Lung (tissue), 12 donors: Measurements from ENCODE around the gene TMEM256. TPM values are rescaled to one million over a fixed set of nuclear protein-coding genes. Genes with fewer than 3 reads are reported as not detected.

ENCODE experiments used
- ATAC-seq: fragments of 200-7000 bp; cut with Tn5 transposase; one replicate; pipeline ENCODE4 v1.9.1; 2020; ENCODE audit warnings: moderate number of reproducible peaks; ENCODE audit not compliant: insufficient read depth, low FRiP score
- DNase-seq, 3 donors: peaks; one replicate each; pipeline ENCODE4 v3.0.0-alpha.2; 2013 to 2017
- H3K27ac ChIP-seq, 2 donors: one replicate each; pipeline ENCODE4 v1.5.1; 2013; ENCODE audit warnings: mild to moderate bottlenecking in 2 of 2, moderate library complexity in 2 of 2, control low read depth in 1 of 2, inconsistent platforms in 1 of 2, low read depth in 1 of 2, low read length in 1 of 2
- H3K27me3 ChIP-seq, 3 donors: one replicate each; pipeline ENCODE4 v1.5.1; 2013; ENCODE audit warnings: low read length in 2 of 3; ENCODE audit not compliant: control insufficient read depth in 3 of 3, insufficient read depth in 3 of 3
- H3K36me3 ChIP-seq, 4 donors: one replicate each; pipeline ENCODE4 v1.5.1; 2013; ENCODE audit warnings: low read length in 4 of 4, mild to moderate bottlenecking in 1 of 4, moderate library complexity in 1 of 4; ENCODE audit not compliant: control insufficient read depth in 4 of 4, insufficient read depth in 4 of 4
- H3K4me1 ChIP-seq, 5 donors: one replicate each; pipeline ENCODE4 v1.5.1; 2013; ENCODE audit warnings: low read length in 5 of 5, mild to moderate bottlenecking in 2 of 5, moderate library complexity in 1 of 5; ENCODE audit not compliant: control insufficient read depth in 5 of 5, insufficient read depth in 5 of 5
- H3K4me3 ChIP-seq: one replicate; pipeline ENCODE4 v1.5.1; 2013; ENCODE audit warnings: mild to moderate bottlenecking, control low read depth, moderate library complexity
- H3K9ac ChIP-seq, 2 donors: one replicate each; pipeline ENCODE4 v1.5.1; 2013; ENCODE audit warnings: low read length in 2 of 2, control low read depth in 1 of 2; ENCODE audit not compliant: insufficient read depth in 1 of 2
- H3K9me3 ChIP-seq, 4 donors: one replicate each; pipeline ENCODE4 v1.5.1; 2013; ENCODE audit warnings: low read length in 3 of 4, mild to moderate bottlenecking in 1 of 4, moderate library complexity in 1 of 4; ENCODE audit not compliant: control insufficient read depth in 4 of 4, insufficient read depth in 3 of 4
- WGBS, 2 donors: extraction: QIAGEN DNeasy Blood & Tissue Kit; methylation state at CpG; one replicate each; pipeline ENCODE4 v1.1.7; 2013; 5-methylcytosine and 5-hydroxymethylcytosine counted together
- polyA plus RNA-seq, 2 donors: library from polyadenylated mRNA; stranded (reverse); fragments of 200-250 nt; gene quantifications; one replicate each; pipeline ENCODE4 v1.2.1, GENCODE V29; 2013
- total RNA-seq, 2 donors: library from RNA; depleted of rRNA in 1 of 2; stranded (reverse); fragments of >200 nt in 1 of 2; gene quantifications; one replicate each; pipeline ENCODE4 v1.2.1, GENCODE V29; 2014 to 2021
- TF ChIP-seq, protein P1 (sequence below): IDR thresholded peaks from 2 replicates; pipeline ENCODE4 v1.5.1; 2012; ENCODE audit warnings: mild to moderate bottlenecking; ENCODE audit errors: control extremely low read depth, extremely low read depth
- donor health status: control.
- donor health status: control.
- donor health status: Bipolar disorder and iron deficiency.
- donor health status: healthy.
- donor health status: DM: yes; HTN: yes; CAD: no.

TMEM256 gene
- total and polyA plus RNA-seq, 4 donors = 70.2 to 247 (median 75.1) TPM

GRCh38 chr17:7439462-7440112, 35.7 kb upstream of the TMEM256 start, which contains the start of gene FGF11:
TSS of gene FGF11 (plus strand) at chr17:7439512. CDS start at chr17:7439621, 109 bp downstream.
- Histone ChIP-seq H3K9me3 (no peaks in the 10 kb centered on the region), H3K4me3 (no peak within 1 kb of the TSS), H3K27ac (no peak within 1 kb of the TSS), H3K4me1 (peaks cover 0 to 36% (median 16%) of the 10 kb centered on the region in 5 donors), H3K27me3 (peaks cover 0 to 49% (median 38%) of the 10 kb centered on the region in 3 donors), H3K36me3 (no peaks in the 10 kb centered on the region), H3K9ac (no peak within 1 kb of the TSS)
- DNase-seq = no peak
- TF ChIP-seq, protein P1, sequence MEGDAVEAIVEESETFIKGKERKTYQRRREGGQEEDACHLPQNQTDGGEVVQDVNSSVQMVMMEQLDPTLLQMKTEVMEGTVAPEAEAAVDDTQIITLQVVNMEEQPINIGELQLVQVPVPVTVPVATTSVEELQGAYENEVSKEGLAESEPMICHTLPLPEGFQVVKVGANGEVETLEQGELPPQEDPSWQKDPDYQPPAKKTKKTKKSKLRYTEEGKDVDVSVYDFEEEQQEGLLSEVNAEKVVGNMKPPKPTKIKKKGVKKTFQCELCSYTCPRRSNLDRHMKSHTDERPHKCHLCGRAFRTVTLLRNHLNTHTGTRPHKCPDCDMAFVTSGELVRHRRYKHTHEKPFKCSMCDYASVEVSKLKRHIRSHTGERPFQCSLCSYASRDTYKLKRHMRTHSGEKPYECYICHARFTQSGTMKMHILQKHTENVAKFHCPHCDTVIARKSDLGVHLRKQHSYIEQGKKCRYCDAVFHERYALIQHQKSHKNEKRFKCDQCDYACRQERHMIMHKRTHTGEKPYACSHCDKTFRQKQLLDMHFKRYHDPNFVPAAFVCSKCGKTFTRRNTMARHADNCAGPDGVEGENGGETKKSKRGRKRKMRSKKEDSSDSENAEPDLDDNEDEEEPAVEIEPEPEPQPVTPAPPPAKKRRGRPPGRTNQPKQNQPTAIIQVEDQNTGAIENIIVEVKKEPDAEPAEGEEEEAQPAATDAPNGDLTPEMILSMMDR = no peak
- no peak for ATAC-seq
- WGBS, 2 donors = 2 to 4% methylated on average over 38 to 50 of the region's 50 CpGs

- H3K27me3 ChIP-seq = peaks cover 0 to 52% (median 37%) of the 10 kb centered on the region in 3 donors
- no peaks in the 10 kb centered on the region for H3K9me3 ChIP-seq
- H3K36me3 ChIP-seq = no peaks in the 10 kb centered on the region
- peaks cover 0 to 36% (median 16%) of the 10 kb centered on the region in 5 donors for H3K4me1 ChIP-seq
- no peak overlapping the region for H3K27ac ChIP-seq
- TF ChIP-seq, protein P1 = no peak
- H3K4me3 ChIP-seq = no peak overlapping the region
- no peak for ATAC-seq
- 41 to 56% methylated on average over 11 of the region's 11 CpGs for WGBS, 2 donors
- DNase-seq = no peak
- no peak overlapping the region for H3K9ac ChIP-seq
Observed at GRCh38 chr17:7438656-7439460, 35.0 kb upstream of the TMEM256 start.

DNA sequence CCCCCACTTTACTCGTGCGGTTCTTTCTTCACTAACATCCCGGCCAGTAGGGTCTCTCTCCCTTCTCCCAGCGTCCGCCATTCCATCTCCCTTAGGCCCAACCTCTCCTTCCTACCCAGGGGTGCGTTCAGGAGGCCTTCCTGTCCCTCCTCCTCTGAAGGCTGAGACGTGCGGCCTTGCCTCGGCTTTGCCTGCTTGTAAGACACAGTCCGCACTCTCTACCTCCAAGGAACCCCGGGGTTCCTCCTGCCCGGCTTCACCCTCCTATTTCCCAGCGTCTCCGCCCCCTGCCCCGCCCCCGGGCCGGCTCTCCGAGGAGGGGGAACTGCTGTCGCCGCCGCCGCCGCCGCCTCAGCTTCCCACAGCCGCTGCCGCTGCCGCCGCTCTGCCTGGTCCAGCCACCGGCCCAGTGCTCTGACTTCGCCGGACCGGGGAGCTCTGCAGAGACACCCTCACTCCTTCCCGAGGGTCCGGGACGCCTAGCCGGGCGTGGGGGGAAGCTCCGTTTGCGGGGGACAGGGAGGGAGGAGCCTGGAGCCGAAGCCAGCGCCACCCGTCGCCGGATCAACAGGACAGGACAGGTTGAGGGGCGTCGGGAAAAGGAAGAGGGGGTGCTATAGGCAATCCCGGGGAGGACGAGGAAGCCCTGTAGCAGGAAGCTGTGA, 34.2 kb upstream of the TMEM256 start:
- ATAC-seq = no peak
- H3K27me3 ChIP-seq = peaks cover 0 to 54% (median 37%) of the 10 kb centered on the region in 3 donors
- no peaks in the 10 kb centered on the region for H3K36me3 ChIP-seq
- peak; percentile 36 to 57 (median 53) for DNase-seq
- no peak overlapping the region for H3K27ac ChIP-seq
- no peak overlapping the region for H3K9ac ChIP-seq
- no peak overlapping the region for H3K4me3 ChIP-seq
- WGBS, 2 donors = 7 to 16% methylated on average over 47 to 48 of the region's 48 CpGs
- TF ChIP-seq, protein P1 = no peak
- no peaks in the 10 kb centered on the region for H3K9me3 ChIP-seq
- peaks cover 0 to 36% (median 16%) of the 10 kb centered on the region in 5 donors for H3K4me1 ChIP-seq
